ENCODE measurements around the gene C20orf96.

Gene C20orf96

GRCh38 chr20:294602-295001 lies 4.1 kb upstream of the C20orf96 start:
- H3K4me3 ChIP-seq (ENCODE audit: low read depth, low read length): no peak overlapping the region
- no peak for DNase-seq (ENCODE audit: low read depth)
- TF ChIP-seq CTCF (IDR thresholded peaks at IDR 0.05; ENCODE audit: low read depth, low read length) (no peak), MYC (IDR thresholded peaks at IDR 0.05; ENCODE audit: low read depth, low read length) (no peak), POLR2A (IDR thresholded peaks at IDR 0.05; ENCODE audit: extremely low read depth, insufficient read length) (no peak), MAX (IDR thresholded peaks at IDR 0.05; ENCODE audit: low read depth, low read length) (no peak)

- no peak for TF ChIP-seq MAX (IDR thresholded peaks at IDR 0.05; ENCODE audit: low read depth, low read length)
- TF ChIP-seq MYC (IDR thresholded peaks at IDR 0.05; ENCODE audit: low read depth, low read length): no peak
- no peak for TF ChIP-seq POLR2A (IDR thresholded peaks at IDR 0.05; ENCODE audit: extremely low read depth, insufficient read length)
- no peak for TF ChIP-seq CTCF (IDR thresholded peaks at IDR 0.05; ENCODE audit: low read depth, low read length)
- DNase-seq (ENCODE audit: low read depth): no peak
- peak overlapping the region; percentile 93 for H3K4me3 ChIP-seq (ENCODE audit: low read depth, low read length)
Measured at GRCh38 chr20:289693-290083, 862 bp downstream of the C20orf96 start.

DNA sequence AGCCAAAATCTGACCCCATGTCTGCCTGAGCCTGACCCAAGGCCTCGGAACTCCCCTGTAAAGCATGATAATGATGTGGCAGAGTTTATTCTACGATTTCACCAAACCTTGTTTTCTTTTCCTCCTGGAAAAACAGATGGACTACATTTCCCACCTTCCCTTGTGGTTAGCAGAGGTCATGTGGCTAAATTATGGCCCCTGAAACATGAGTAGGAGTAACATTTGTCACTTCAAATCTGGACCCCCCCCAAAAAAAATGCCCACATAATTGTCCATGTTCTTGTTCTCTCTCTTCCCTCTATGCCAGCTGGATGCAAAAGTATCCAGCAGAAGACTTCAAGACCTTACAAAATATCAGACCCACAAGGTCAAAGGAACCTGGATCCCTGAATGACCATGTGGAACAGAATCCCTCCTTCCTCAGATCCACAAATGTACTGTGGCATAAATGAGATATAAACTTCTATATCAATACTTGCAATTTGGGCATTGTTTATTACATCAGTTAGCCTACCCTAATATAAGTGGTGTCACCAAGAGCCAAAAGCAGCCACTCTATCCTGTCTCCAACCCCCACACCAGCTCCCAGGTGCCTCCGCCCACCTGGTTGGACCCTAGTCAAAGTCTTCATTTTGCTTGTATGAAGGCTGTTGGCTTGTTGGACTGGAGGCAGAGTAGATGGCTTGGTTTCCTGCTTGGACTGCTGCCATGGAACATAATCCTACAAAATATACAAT lies 1.4 kb downstream of the C20orf96 start:
- no peak for DNase-seq (ENCODE audit: low read depth)
- peak overlapping the region; percentile 93 for H3K4me3 ChIP-seq (ENCODE audit: low read depth, low read length)
- no peak for TF ChIP-seq MAX (IDR thresholded peaks at IDR 0.05; ENCODE audit: low read depth, low read length)
- no peak for TF ChIP-seq POLR2A (IDR thresholded peaks at IDR 0.05; ENCODE audit: extremely low read depth, insufficient read length)
- no peak for TF ChIP-seq MYC (IDR thresholded peaks at IDR 0.05; ENCODE audit: low read depth, low read length)
- no peak for TF ChIP-seq CTCF (IDR thresholded peaks at IDR 0.05; ENCODE audit: low read depth, low read length)

DNA sequence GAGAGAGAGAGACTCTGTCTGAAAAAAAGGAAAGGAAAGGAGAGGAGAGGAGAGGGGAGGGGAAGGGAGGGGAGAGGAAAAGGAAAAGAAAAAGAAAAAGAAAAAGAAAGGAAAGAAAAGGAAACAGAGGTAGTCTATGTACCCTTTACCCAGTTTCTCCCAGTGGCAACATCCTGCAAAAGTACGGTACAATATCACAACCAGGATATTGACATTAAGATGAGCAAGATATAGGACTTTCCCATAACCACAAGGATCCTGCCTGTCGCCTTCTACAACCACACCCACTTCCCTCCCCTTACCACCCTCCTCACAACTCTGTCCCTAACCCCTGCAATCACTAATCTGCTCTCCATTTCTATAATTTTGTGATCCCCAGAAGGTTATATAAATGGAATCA lies 4.0 kb downstream of the C20orf96 start:
- no peak overlapping the region for H3K4me3 ChIP-seq (ENCODE audit: low read depth, low read length)
- DNase-seq (ENCODE audit: low read depth): no peak
- TF ChIP-seq CTCF (IDR thresholded peaks at IDR 0.05; ENCODE audit: low read depth, low read length): no peak
- TF ChIP-seq POLR2A (IDR thresholded peaks at IDR 0.05; ENCODE audit: extremely low read depth, insufficient read length): no peak
- TF ChIP-seq MYC (IDR thresholded peaks at IDR 0.05; ENCODE audit: low read depth, low read length): no peak
- no peak for TF ChIP-seq MAX (IDR thresholded peaks at IDR 0.05; ENCODE audit: low read depth, low read length)

DNA sequence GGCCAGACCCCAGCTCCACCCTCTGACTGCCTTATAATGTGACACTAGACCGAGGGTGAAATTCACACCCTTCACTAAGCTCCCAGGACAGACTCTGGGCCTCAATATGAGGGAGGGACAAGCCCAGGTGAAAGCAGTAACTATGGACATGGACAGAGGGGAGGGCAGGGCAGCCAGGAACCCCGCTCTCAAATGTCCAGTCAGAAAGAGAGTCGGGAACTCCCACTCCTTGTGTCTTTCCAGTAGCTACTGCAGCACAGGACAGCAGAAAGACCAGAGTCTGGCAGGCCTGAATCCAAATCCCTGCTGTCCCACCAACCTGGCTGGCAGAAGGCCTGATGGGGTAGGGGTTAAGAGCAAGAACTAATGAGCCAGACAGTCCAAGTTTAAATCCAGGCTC lies 6.4 kb downstream of the C20orf96 start:
- TF ChIP-seq MYC (IDR thresholded peaks at IDR 0.05; ENCODE audit: low read depth, low read length) (no peak), CTCF (IDR thresholded peaks at IDR 0.05; ENCODE audit: low read depth, low read length) (no peak), MAX (IDR thresholded peaks at IDR 0.05; ENCODE audit: low read depth, low read length) (no peak), POLR2A (IDR thresholded peaks at IDR 0.05; ENCODE audit: extremely low read depth, insufficient read length) (no peak)
- H3K4me3 ChIP-seq (ENCODE audit: low read depth, low read length): no peak overlapping the region
- no peak for DNase-seq (ENCODE audit: low read depth)
